IMR-90 (cell line): Measurements from ENCODE around the gene STAT3.
"Not testable (repeated sequence)": the region's sequence is repeated elsewhere in the genome, so short reads cannot be mapped to it uniquely, and the experiment has no call there.

Experiments
- CEBPB ChIP-seq: IDR thresholded peaks from 2 replicates; pipeline ENCODE4 v1.6.1; 2012; ENCODE audit warnings: low read depth, low read length, improper control_type of control experiment
- CTCF ChIP-seq: conservative IDR thresholded peaks from 2 replicates; pipeline ENCODE4 v1.5.1; 2012; ENCODE audit warnings: mild to moderate bottlenecking, low read depth, low read length, improper control_type of control experiment
- FOS ChIP-seq: fragments of 150-350 bp; IDR thresholded peaks from 2 replicates; pipeline ENCODE4 v1.6.1; 2016; ENCODE audit warnings: low read depth, low read length
- MXI1 ChIP-seq: IDR thresholded peaks from 2 replicates; pipeline ENCODE4 v1.6.1; 2012; ENCODE audit warnings: low read depth, mild to moderate bottlenecking, low read length, moderate library complexity, borderline replicate concordance
- NFE2L2 ChIP-seq: fragments of 150-350 bp; IDR thresholded peaks from 2 replicates; pipeline ENCODE4 v1.6.1; 2016; ENCODE audit warnings: low read depth, mild to moderate bottlenecking, low read length
- POLR2A ChIP-seq: IDR thresholded peaks from 2 replicates; pipeline ENCODE4 v1.6.1; 2012; ENCODE audit warnings: mild to moderate bottlenecking, low read depth, low read length
- RAD21 ChIP-seq: IDR thresholded peaks from 2 replicates; pipeline ENCODE4 v1.6.1; 2012; ENCODE audit warnings: low read length, improper control_type of control experiment
- SMC3 ChIP-seq: fragments of 150-350 bp; IDR thresholded peaks from 2 replicates; pipeline ENCODE4 v1.6.1; 2016; ENCODE audit warnings: low read depth, mild to moderate bottlenecking, antibody characterized with exemption, low read length, moderate library complexity

GRCh38 chr17:42400844-42401375, 12.7 kb upstream of the STAT3 start:
- not testable (repeated sequence) for TF ChIP-seq POLR2A, CTCF, RAD21, FOS, SMC3, CEBPB, NFE2L2, MXI1
